RWPE1 (cell line): ENCODE data around the gene LIPI.

ENCODE experiments used
- CTCF ChIA-PET: fragments of 350-600 bp; sonication (Branson Sonifier 250); formaldehyde crosslinking; extraction: SDS; loops from one replicate; lab custom pipeline; 2021; lab: Yijun Ruan, JAX
- POLR2A ChIA-PET: fragments of 400-600 bp; formaldehyde crosslinking; extraction: SDS; loops from one replicate; lab custom pipeline; 2020; ENCODE audit warnings: antibody characterized with exemption; ENCODE audit not compliant: low non-redundant PET; lab: Yijun Ruan, JAX
- DNase-seq: peaks from one replicate; pipeline ENCODE4 v3.0.0; 2012; ENCODE audit warnings: low spot score
- H3K27ac ChIP-seq: fragments of 450-650 bp; 2 replicates; pipeline ENCODE4 v1.5.1; 2017
- CTCF ChIP-seq: fragments of 450-650 bp; conservative IDR thresholded peaks from 2 replicates; pipeline ENCODE4 v1.5.1; 2017; ENCODE audit warnings: low read depth, mild to moderate bottlenecking

Gene LIPI

GRCh38 chr21:14080040-14080763 lies 130.6 kb downstream of the LIPI start:
- ChIA-PET CTCF (no interaction called here), POLR2A (no interaction called here)
- H3K27ac ChIP-seq: no peak overlapping the region
- DNase-seq: no peak
- TF ChIP-seq CTCF: no peak

DNA sequence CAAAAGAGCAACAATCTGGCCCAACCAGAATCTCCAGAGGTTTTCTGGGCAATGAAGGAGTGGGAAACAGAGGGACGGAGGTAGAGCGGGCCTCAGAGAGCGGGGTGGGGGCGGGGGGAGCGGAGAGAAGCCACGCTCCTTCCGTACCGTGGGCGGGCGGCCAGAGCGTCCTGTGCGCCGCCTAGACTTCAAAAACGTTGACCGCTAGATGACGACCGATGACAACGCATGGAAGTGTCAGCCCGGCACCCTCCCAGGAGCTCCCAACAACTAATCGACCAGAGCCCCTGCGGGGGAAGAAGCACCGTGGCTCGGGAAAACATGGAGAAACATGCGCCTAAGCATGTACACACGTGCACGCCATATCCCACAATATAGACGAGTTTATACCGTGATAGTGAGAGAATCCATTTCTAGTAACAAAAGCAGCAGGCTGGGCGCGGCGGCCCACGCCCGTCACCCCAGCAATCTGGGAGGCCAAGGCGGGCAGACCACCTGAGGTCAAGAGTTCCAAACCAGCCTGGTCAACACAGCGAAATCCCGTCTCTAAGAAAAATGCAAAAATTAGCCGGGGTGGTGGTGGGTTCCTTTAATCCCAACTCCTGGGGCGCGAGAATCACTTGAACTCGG lies 131.9 kb downstream of the LIPI start:
- ChIA-PET POLR2A (no interaction called here), CTCF (no interaction called here)
- no peak for TF ChIP-seq CTCF
- DNase-seq: no peak
- no peak overlapping the region for H3K27ac ChIP-seq

DNA sequence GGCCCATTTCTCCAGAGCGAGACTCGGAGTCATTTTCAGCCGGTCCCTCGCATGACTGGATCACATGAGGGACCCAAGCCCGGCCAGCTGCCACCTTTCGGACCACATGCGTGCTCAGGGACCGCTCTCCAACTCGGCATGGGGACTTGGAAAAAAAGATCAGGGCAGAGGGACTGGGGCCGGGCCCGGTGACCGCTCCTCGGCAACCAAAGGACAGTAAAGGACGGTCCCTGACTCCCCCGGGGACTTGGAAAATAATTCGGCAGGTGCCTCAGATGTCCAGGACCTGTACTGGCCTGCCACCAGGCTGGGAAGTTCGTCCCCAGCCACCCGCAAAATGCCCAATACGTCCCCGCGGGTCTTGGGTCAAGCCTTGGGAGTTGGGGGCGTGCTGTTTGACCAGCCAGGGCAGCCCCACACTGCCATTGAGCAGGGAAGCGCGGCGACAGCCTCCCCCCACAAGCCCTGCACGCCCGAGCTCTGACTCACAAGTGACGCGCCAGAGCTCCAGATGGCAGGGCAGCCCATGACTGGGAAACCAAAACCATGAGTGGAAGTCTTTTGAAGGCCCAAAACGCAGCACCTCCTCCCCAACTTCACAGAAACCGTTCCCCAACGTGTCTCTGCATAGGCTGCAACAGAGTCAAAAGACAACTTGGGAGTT lies 134.5 kb downstream of the LIPI start:
- no peak for DNase-seq

DNA sequence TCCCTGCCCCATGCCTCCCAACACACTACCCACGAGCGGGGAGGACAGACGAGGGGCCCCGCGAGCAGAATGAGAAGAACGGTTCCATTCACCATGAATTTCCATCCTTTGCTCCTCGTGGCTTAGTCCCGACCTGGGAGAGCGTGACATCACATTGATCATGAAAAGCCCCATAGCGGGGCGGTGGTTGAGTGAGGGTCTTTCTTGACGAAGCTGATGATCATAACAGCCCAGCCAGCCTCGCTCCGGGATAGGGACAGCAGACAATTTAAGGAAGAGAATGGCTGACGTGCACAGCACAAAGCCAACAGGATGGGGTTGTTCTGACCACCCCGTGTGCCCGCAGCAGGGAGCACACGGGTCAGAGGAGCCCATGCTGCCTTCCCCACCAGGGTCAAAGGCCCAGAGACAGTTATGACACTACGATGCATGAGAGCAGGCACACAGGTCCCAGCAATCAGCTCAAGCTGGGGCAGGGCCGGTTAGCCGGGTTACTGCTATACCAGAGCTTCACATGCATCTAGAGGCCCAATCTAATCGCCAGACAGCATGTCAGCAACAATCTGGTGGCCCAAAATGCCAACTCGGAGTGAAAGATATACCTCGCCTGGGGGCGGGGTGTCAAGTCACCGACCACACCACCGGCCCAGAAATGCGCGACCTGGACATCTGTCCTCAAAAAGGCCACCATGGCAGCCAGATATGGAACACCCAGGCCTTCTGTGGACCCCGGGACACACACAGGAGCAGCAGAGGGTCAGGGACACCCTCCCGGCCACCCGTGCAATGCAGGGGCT lies 135.2 kb downstream of the LIPI start:
- POLR2A ChIA-PET: no interaction called here
- CTCF ChIA-PET: no interaction called here
- H3K27ac ChIP-seq: no peak overlapping the region
- DNase-seq: no peak
- TF ChIP-seq CTCF: no peak

More for the DNA sequence above, 134.5 kb downstream of the LIPI start:
- POLR2A ChIA-PET: no interaction called here
- no peak for TF ChIP-seq CTCF
- no peak overlapping the region for H3K27ac ChIP-seq
- CTCF ChIA-PET: no interaction called here

DNA sequence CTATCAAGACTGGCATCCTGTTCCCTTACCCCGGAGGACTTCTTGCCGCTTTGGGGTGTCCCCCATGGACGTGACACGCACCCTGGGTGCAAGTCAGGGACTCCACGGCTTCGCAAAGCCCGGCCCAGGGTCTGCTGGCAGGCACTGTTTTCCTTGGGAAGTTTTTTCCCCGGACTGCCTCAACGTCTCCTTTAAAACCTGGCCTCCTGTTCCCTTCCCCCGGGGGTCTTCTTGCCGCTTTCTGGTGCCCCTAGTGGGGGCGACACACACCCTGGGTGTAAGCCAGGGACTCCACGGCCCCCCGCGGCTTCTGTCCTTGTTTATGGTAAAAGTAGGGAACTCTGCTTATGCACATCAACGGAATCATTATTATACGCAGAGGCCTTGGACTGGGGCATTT lies 136.6 kb downstream of the LIPI start:
- no peak for DNase-seq
- ChIA-PET POLR2A (no interaction called here), CTCF (no interaction called here)
- no peak for TF ChIP-seq CTCF
- H3K27ac ChIP-seq: no peak overlapping the region

GRCh38 chr21:14073615-14074014 lies 137.1 kb downstream of the LIPI start:
- DNase-seq: no peak
- H3K27ac ChIP-seq: no peak overlapping the region
- CTCF ChIA-PET: no interaction called here
- POLR2A ChIA-PET: no interaction called here
- no peak for TF ChIP-seq CTCF
